ENCODE data around the gene SMIM36. TPM values are rescaled to one million over a fixed set of nuclear protein-coding genes. Genes with fewer than 3 reads are reported as not detected.

Gene SMIM36
- total RNA-seq, 2 experiments from 2014 or later, result not detected

- peak overlapping the region; percentile 93 for H3K27ac ChIP-seq (ENCODE audit: low read depth, low read length, poor library complexity, severe bottlenecking)
- no peaks in the 10 kb centered on the region for H3K9me3 ChIP-seq (ENCODE audit: low read length)
- no peaks in the 10 kb centered on the region for H4K20me1 ChIP-seq (ENCODE audit: insufficient read depth, low read length)
- H2AFZ ChIP-seq (ENCODE audit: low read length), result no peak overlapping the region; the same call in 1 of the 2 replicates
- ChIA-PET POLR2A (interaction anchor here (0.5 to 1.7 kb wide), 8 partner anchors 8 to 289 kb away, joined by 3 to 12 read pairs (median 4); no protein-coding TSS in a partner anchor), CTCF (ENCODE audit: unreplicated experiment) (no interaction called here)
- no TSS peak for BruUV-seq (replicated peaks)
- intact Hi-C loops (cut with micrococcal nuclease; ENCODE audit: unreplicated experiment), result loop anchor here (1.0 to 5.0 kb wide), 3 partner anchors 12 to 75 kb away; partner anchors contain the start of genes MMD and SMIM36
- TF ChIP-seq EZH2phosphoT487 (IDR thresholded peaks at IDR 0.05; ENCODE audit: borderline replicate concordance, low read depth, low read length), result no peak
- TF ChIP-seq CTCF (conservative IDR thresholded peaks at IDR 0.05; ENCODE audit: low read length), result no peak
- DNase-seq (ENCODE audit: low spot score), result peak; percentile 97
- H3K4me2 ChIP-seq (ENCODE audit: low read length), result peak overlapping the region; percentile 87
- no peaks in the 10 kb centered on the region for H3K36me3 ChIP-seq (ENCODE audit: insufficient read depth, low read length)
- H3K4me3 ChIP-seq (ENCODE audit: low read depth, low read length, poor library complexity, severe bottlenecking), result peak overlapping the region; percentile 58
- peaks cover 65% of the 10 kb centered on the region for H3K4me1 ChIP-seq (ENCODE audit: insufficient read depth, low read length, poor library complexity, severe bottlenecking)
- no peaks in the 10 kb centered on the region for H3K79me2 ChIP-seq (ENCODE audit: insufficient read depth, low read depth, low read length)
- H3K9me2 ChIP-seq (ENCODE audit: insufficient read depth, low read length), result no peaks in the 10 kb centered on the region
These were observed 74.1 kb downstream of the SMIM36 start for GRCh38 chr17:55437159-55437605.

- Histone ChIP-seq H3K4me2 (ENCODE audit: low read length) (peak overlapping the region; percentile 87), H3K4me1 (ENCODE audit: insufficient read depth, low read length, poor library complexity, severe bottlenecking) (peaks cover 66% of the 10 kb centered on the region), H3K79me2 (ENCODE audit: insufficient read depth, low read depth, low read length) (no peaks in the 10 kb centered on the region), H3K36me3 (ENCODE audit: insufficient read depth, low read length) (no peaks in the 10 kb centered on the region), H3K27ac (ENCODE audit: low read depth, low read length, poor library complexity, severe bottlenecking) (peak overlapping the region; percentile 93), H4K20me1 (ENCODE audit: insufficient read depth, low read length) (no peaks in the 10 kb centered on the region), H3K9me3 (ENCODE audit: low read length) (no peaks in the 10 kb centered on the region), H2AFZ (ENCODE audit: low read length) (no peak overlapping the region), H3K9me2 (ENCODE audit: insufficient read depth, low read length) (no peaks in the 10 kb centered on the region), H3K4me3 (ENCODE audit: low read depth, low read length, poor library complexity, severe bottlenecking) (peak overlapping the region; percentile 58)
- DNase-seq (ENCODE audit: low spot score), result no peak
- TF ChIP-seq EZH2phosphoT487 (IDR thresholded peaks at IDR 0.05; ENCODE audit: borderline replicate concordance, low read depth, low read length) (no peak), CTCF (conservative IDR thresholded peaks at IDR 0.05; ENCODE audit: low read length) (no peak)
- BruUV-seq (replicated peaks), result no TSS peak
- CTCF ChIA-PET (ENCODE audit: unreplicated experiment), result no interaction called here
- intact Hi-C loops (cut with micrococcal nuclease; ENCODE audit: unreplicated experiment), result loop anchor here (1.0 to 5.0 kb wide), 3 partner anchors 11 to 76 kb away; partner anchors contain the start of genes MMD and SMIM36
- POLR2A ChIA-PET, result interaction anchor here (0.5 to 1.8 kb wide), 8 partner anchors 10 to 1531 kb away, joined by 3 to 12 read pairs (median 4); no protein-coding TSS in a partner anchor
These were observed 74.8 kb downstream of the SMIM36 start for GRCh38 chr17:55436224-55437158.
